ENCODE results near the gene CYSTM1.

CYSTM1 gene

GRCh38 chr5:140258873-140259272 is 83.9 kb downstream of the CYSTM1 start:
- H3K4me1 Mint-ChIP-seq: no peaks in the 10 kb centered on the region
- no peaks in the 10 kb centered on the region for H3K9me3 Mint-ChIP-seq
- H3K27ac Mint-ChIP-seq: no peak overlapping the region
- no peak for ATAC-seq
- no peak overlapping the region for H3K4me3 Mint-ChIP-seq
- peaks cover 38% of the 10 kb centered on the region for H3K36me3 Mint-ChIP-seq
- no peaks in the 10 kb centered on the region for H3K27me3 Mint-ChIP-seq

- Mint-ChIP-seq H3K27ac (no peak overlapping the region), H3K27me3 (no peaks in the 10 kb centered on the region), H3K4me3 (no peak overlapping the region), H3K9me3 (no peaks in the 10 kb centered on the region), H3K36me3 (peaks cover 38% of the 10 kb centered on the region), H3K4me1 (no peaks in the 10 kb centered on the region)
- no peak for ATAC-seq
Measured at GRCh38 chr5:140259500-140259899, 84.5 kb downstream of the CYSTM1 start.

GRCh38 chr5:140260089-140260656 is 85.2 kb downstream of the CYSTM1 start:
- H3K27ac Mint-ChIP-seq: no peak overlapping the region
- H3K4me1 Mint-ChIP-seq: peaks cover 2% of the 10 kb centered on the region
- no peak for ATAC-seq
- no peaks in the 10 kb centered on the region for H3K27me3 Mint-ChIP-seq
- no peaks in the 10 kb centered on the region for H3K9me3 Mint-ChIP-seq
- peaks cover 38% of the 10 kb centered on the region for H3K36me3 Mint-ChIP-seq
- H3K4me3 Mint-ChIP-seq: no peak overlapping the region

DNA sequence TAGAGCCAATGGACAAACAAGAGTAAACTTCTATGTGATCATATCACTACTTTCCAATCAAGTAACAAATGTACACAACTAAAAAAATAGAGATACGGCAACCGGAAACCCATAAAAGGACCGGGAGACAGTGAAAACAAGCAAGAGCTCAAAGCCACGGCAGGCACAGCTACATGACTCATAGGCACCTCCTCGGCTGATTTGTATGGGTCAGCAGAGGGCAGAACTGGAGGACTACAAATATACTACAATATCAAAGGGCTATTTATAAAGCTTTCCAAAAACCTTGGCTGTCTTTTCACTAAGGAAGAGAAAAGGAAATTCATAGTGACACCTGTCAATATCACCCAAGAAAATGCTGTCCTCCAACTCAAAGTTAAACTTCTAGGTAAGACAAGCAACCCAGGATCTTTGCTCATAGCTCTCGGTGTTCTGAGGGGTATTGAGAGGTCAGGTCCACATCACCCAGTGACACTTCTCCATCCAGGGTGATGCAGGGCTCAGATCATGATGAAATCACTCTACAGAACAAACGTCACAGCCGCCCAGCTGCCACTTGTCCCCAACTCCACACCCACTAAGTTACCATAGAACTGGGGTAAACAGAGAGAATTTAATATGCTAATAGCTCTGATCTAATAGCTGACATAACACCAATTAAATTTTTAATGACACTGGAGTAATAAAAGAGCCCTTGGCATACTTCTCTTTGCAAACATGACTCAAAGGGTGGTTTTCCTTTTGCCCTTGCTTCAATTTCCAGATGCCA is 86.6 kb downstream of the CYSTM1 start:
- Mint-ChIP-seq H3K9me3 (no peaks in the 10 kb centered on the region), H3K4me3 (no peak overlapping the region), H3K27ac (no peak overlapping the region), H3K27me3 (no peaks in the 10 kb centered on the region), H3K4me1 (peaks cover 16% of the 10 kb centered on the region), H3K36me3 (peaks cover 47% of the 10 kb centered on the region)
- ATAC-seq: no peak

DNA sequence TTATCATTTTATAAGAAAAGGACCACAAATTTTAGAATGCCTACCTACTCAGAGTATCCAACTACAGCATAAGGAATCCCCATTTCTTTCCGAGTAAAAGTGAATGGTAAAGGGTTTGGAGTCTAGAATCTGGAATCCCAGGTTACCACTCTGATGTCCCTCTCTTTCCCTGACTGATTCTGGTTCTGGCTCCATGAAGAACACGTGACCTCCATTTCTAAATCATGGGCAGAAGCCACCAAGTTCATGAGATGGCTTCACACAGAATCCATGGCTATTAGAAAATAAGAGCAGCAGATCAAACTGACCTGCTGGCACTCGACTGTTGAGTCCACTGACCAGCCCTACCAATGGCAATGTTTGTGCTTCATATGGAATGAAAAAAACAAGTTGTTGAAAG is 87.2 kb downstream of the CYSTM1 start:
- H3K4me1 Mint-ChIP-seq: peaks cover 23% of the 10 kb centered on the region
- no peaks in the 10 kb centered on the region for H3K27me3 Mint-ChIP-seq
- no peak for ATAC-seq
- H3K9me3 Mint-ChIP-seq: no peaks in the 10 kb centered on the region
- H3K27ac Mint-ChIP-seq: no peak overlapping the region
- no peak overlapping the region for H3K4me3 Mint-ChIP-seq
- peaks cover 46% of the 10 kb centered on the region for H3K36me3 Mint-ChIP-seq

DNA sequence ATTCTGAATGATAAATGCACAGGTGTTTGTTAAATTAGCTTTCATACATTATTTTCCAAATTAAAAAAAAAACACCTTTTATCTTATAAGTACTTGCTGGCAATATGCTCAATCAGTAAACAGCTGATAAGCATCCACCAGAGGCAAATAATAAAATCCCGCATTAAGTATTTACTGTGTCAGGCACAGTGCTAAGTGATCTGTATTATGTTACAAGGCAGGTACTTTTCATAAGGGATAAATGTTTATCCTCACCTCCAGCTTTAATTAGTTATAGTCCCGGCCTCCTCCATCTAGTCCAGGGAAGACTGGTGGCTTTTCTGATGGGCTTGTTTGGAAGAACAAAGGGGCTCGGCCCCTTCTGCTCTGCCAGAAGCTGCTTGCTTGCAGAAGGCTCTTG is 87.9 kb downstream of the CYSTM1 start:
- Mint-ChIP-seq H3K27ac (no peak overlapping the region), H3K4me3 (no peak overlapping the region), H3K36me3 (peaks cover 39% of the 10 kb centered on the region), H3K4me1 (peaks cover 29% of the 10 kb centered on the region), H3K27me3 (no peaks in the 10 kb centered on the region), H3K9me3 (no peaks in the 10 kb centered on the region)
- ATAC-seq: no peak

DNA sequence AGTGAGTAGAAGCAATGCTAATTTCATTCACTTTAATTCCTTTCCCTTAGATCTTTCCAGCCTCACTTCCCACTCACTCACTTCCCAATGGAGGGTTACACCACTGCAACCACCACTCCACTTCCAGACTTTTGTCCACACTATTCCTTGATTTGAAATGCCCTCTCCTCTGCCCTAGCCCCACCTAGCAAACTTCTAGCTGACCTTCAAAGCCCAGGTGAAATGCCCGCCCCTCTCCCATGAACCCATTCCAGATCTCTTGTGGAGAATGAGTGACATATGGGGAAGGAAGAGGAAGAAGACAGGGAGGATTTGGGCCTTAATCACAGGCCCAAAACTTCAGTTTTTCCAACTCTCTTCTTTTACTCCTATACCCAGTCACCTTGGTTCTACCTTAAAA is 90.9 kb downstream of the CYSTM1 start:
- H3K27ac Mint-ChIP-seq: peak overlapping the region; percentile 43
- H3K4me3 Mint-ChIP-seq: no peak overlapping the region
- H3K4me1 Mint-ChIP-seq: peaks cover 30% of the 10 kb centered on the region
- H3K36me3 Mint-ChIP-seq: peaks cover 20% of the 10 kb centered on the region
- no peaks in the 10 kb centered on the region for H3K27me3 Mint-ChIP-seq
- no peak for ATAC-seq
- no peaks in the 10 kb centered on the region for H3K9me3 Mint-ChIP-seq

DNA sequence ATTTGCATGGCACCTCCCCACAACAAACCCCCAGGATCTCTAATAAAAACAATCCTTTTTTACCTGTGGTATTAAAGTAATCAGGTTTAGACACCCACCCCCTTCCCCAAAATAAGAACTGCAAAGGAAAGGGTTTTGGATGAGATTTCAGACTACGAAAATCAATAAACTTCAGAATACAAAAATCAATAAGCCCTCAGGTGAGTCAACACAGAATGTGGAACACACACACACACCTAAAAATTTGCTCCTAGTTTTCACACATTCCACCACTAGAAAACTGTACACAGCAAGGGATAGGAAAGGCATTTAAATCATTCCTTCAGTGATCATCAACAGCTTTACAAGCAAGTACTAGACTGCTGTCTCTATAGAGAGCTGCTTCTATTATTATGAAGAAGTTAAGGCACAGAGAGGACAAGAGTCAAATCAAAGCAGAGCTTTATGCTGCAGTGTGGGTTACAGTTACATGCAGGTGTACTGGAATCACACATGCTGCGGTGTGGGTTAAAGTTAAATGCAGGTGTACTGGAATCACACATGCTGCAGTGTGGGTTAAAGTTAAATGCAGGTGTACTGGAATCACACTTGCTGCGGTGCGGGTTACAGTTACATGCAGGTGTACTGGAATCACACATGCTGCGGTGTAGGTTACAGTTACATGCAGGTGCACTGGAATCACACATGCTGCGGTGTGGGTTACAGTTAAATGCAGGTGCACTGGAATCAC is 91.6 kb downstream of the CYSTM1 start:
- Mint-ChIP-seq H3K36me3 (peaks cover 20% of the 10 kb centered on the region), H3K27me3 (no peaks in the 10 kb centered on the region), H3K27ac (peak overlapping the region; percentile 43), H3K4me3 (no peak overlapping the region), H3K9me3 (no peaks in the 10 kb centered on the region), H3K4me1 (peaks cover 30% of the 10 kb centered on the region)
- ATAC-seq: no peak

GRCh38 chr5:140267201-140267540 is 92.2 kb downstream of the CYSTM1 start:
- peaks cover 19% of the 10 kb centered on the region for H3K36me3 Mint-ChIP-seq
- no peaks in the 10 kb centered on the region for H3K9me3 Mint-ChIP-seq
- ATAC-seq: no peak
- H3K27ac Mint-ChIP-seq: no peak overlapping the region
- no peak overlapping the region for H3K4me3 Mint-ChIP-seq
- H3K27me3 Mint-ChIP-seq: no peaks in the 10 kb centered on the region
- H3K4me1 Mint-ChIP-seq: peaks cover 30% of the 10 kb centered on the region

- H3K4me3 Mint-ChIP-seq: no peak overlapping the region
- peaks cover 16% of the 10 kb centered on the region for H3K36me3 Mint-ChIP-seq
- no peaks in the 10 kb centered on the region for H3K9me3 Mint-ChIP-seq
- H3K27me3 Mint-ChIP-seq: no peaks in the 10 kb centered on the region
- ATAC-seq: no peak
- H3K4me1 Mint-ChIP-seq: peaks cover 30% of the 10 kb centered on the region
- H3K27ac Mint-ChIP-seq: no peak overlapping the region
Measured at GRCh38 chr5:140267559-140268018, 92.6 kb downstream of the CYSTM1 start.

- peaks cover 16% of the 10 kb centered on the region for H3K36me3 Mint-ChIP-seq
- no peak overlapping the region for H3K4me3 Mint-ChIP-seq
- no peaks in the 10 kb centered on the region for H3K27me3 Mint-ChIP-seq
- H3K27ac Mint-ChIP-seq: no peak overlapping the region
- peaks cover 30% of the 10 kb centered on the region for H3K4me1 Mint-ChIP-seq
- ATAC-seq: no peak
- no peaks in the 10 kb centered on the region for H3K9me3 Mint-ChIP-seq
Measured at GRCh38 chr5:140270008-140270407, 95.0 kb downstream of the CYSTM1 start.

DNA sequence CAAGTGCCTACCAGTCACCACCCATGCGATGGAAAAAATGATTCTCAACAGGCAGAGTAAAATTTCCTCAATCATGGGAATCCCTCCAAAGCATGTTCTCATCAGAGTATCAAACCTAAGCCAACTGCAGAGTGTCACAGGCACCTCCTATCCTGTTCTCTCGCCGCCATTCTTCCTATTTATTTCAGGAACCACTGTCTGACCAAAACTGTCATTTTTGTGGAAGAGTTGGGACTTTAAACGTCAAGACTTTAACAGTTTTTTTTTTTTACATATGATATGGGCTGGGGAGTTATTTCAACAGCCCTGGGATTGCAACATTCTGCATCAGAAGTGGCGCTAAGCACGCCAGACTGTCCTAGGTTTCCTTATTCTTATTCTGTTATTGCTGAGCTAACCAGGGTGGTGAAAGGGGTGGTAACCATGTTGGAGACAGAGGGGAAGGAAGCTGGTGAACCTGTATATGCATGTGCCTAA is 98.5 kb downstream of the CYSTM1 start:
- no peaks in the 10 kb centered on the region for H3K27me3 Mint-ChIP-seq
- no peak overlapping the region for H3K4me3 Mint-ChIP-seq
- peaks cover 9% of the 10 kb centered on the region for H3K4me1 Mint-ChIP-seq
- H3K36me3 Mint-ChIP-seq: peaks cover 27% of the 10 kb centered on the region
- no peak overlapping the region for H3K27ac Mint-ChIP-seq
- peaks cover 3% of the 10 kb centered on the region for H3K9me3 Mint-ChIP-seq
- no peak for ATAC-seq

DNA sequence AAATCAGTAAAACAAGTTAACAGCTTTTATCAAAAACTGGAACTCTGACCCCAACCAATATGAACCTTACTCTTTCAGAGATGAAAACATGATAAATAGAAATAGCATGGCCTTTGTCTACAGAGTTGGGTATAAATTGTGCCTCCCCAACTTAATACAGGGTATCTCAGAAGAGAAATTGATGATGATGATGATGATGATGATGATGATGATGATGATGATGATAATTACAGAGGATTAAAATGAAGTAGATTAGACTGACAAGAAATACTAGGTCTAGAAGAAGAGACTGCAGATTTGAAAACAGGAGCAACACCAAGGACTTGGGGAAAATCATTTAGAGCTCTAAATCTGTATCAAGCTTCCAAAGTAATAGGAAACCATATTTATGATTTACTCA is 100.8 kb downstream of the CYSTM1 start:
- peaks cover 3% of the 10 kb centered on the region for H3K9me3 Mint-ChIP-seq
- H3K4me1 Mint-ChIP-seq: peaks cover 9% of the 10 kb centered on the region
- no peaks in the 10 kb centered on the region for H3K27me3 Mint-ChIP-seq
- no peak overlapping the region for H3K27ac Mint-ChIP-seq
- peaks cover 26% of the 10 kb centered on the region for H3K36me3 Mint-ChIP-seq
- H3K4me3 Mint-ChIP-seq: no peak overlapping the region
- no peak for ATAC-seq

DNA sequence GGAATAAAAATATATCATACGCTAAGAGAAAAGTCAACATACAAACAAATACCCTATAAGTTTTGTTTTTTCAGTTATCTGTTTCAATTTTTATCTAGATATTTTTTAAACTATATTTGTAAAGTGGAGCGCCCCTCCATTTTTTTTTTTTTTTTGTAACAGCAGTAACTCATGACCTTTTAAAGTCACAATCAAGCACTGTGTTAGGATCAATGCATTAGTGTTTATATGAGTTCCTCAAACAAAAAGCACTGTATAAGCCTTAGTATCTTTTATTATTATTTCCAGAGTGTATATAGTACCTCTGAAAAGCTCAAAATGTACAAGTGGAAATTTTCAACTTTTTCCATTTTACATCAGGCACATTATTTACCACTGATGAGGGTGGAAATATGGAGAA is 107.3 kb downstream of the CYSTM1 start:
- peaks cover 3% of the 10 kb centered on the region for H3K9me3 Mint-ChIP-seq

DNA sequence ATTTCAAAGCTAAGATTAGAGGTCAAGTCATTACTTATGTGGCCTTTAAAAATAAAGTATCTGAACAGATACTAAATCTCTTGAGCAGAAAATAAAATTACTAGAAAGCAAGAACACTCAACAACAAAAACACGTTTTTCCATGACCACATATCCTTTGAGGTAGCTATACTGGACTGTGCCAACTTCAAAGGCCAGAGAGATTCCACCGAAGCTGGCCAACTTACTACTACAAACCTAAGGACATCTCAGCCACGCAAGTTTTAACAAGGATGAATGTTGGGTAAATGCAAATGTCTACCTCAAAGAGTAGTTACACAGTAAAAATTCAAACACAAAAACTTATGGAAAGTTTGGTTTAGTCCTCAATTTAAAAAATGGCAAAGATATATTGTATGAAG is 109.0 kb downstream of the CYSTM1 start:
- ATAC-seq: no peak
- H3K27ac Mint-ChIP-seq: peak overlapping the region; percentile 86
- no peaks in the 10 kb centered on the region for H3K27me3 Mint-ChIP-seq
- H3K4me1 Mint-ChIP-seq: peaks cover 31% of the 10 kb centered on the region
- no peaks in the 10 kb centered on the region for H3K9me3 Mint-ChIP-seq
- no peak overlapping the region for H3K4me3 Mint-ChIP-seq
- H3K36me3 Mint-ChIP-seq: peaks cover 12% of the 10 kb centered on the region

More for the DNA sequence above, 107.3 kb downstream of the CYSTM1 start:
- no peaks in the 10 kb centered on the region for H3K27me3 Mint-ChIP-seq
- no peak for ATAC-seq
- peaks cover 19% of the 10 kb centered on the region for H3K4me1 Mint-ChIP-seq
- no peak overlapping the region for H3K27ac Mint-ChIP-seq
- H3K4me3 Mint-ChIP-seq: no peak overlapping the region
- H3K36me3 Mint-ChIP-seq: peaks cover 17% of the 10 kb centered on the region

All from stimulated activated memory B cell treated with anti-CD40 and anti-IgM and Interleukin-4, amounts not matched to agents 10 μg/mL and 1 μg/mL and 100 μg/mL, for 72 hours (primary cell).